Hepatocyte (in vitro differentiated cells): Measurements from ENCODE around the gene UBE2E2. TPM values are rescaled to one million over a fixed set of nuclear protein-coding genes. Genes with fewer than 3 reads are reported as not detected.

Experiments
- DNase-seq: peaks from one replicate; pipeline ENCODE4 v3.0.0-alpha.2; 2016; ENCODE audit warnings: low spot score
- H2AFZ ChIP-seq: fragments of 200-600 bp; sonication (generic); 2 replicates; pipeline ENCODE4 v1.6.0; 2016; ENCODE audit warnings: antibody characterized with exemption, mild to moderate bottlenecking
- H3K27ac ChIP-seq: fragments of 200-600 bp; sonication (generic); 2 replicates; pipeline ENCODE4 v1.5.1; 2016; ENCODE audit warnings: mild to moderate bottlenecking
- H3K27me3 ChIP-seq: fragments of 200-600 bp; sonication (generic); 2 replicates; pipeline ENCODE4 v1.6.1; 2016
- H3K36me3 ChIP-seq: fragments of 200-600 bp; sonication (generic); replicated peaks from 2 replicates; pipeline ENCODE4 v1.5.1; 2016; ENCODE audit warnings: low read depth; ENCODE audit not compliant: insufficient read depth
- H3K4me1 ChIP-seq: fragments of 200-600 bp; sonication (generic); 2 replicates; pipeline ENCODE4 v1.5.1; 2016; ENCODE audit warnings: mild to moderate bottlenecking, moderate library complexity; ENCODE audit not compliant: insufficient read depth
- H3K4me2 ChIP-seq: fragments of 200-600 bp; sonication (generic); 2 replicates; pipeline ENCODE4 v1.6.0; 2016
- H3K4me3 ChIP-seq: fragments of 200-600 bp; sonication (generic); 2 replicates; pipeline ENCODE4 v1.5.1; 2016; ENCODE audit warnings: mild to moderate bottlenecking
- H3K79me2 ChIP-seq: fragments of 200-600 bp; sonication (generic); 2 replicates; pipeline ENCODE4 v1.6.0; 2017; ENCODE audit warnings: mild to moderate bottlenecking
- H3K9me2 ChIP-seq: fragments of 200-600 bp; sonication (generic); replicated peaks from 2 replicates; pipeline ENCODE4 v1.6.0; 2017; ENCODE audit warnings: mild to moderate bottlenecking; ENCODE audit not compliant: insufficient read depth
- H3K9me3 ChIP-seq: fragments of 200-600 bp; sonication (generic); 2 replicates; pipeline ENCODE4 v1.5.1; 2016; ENCODE audit warnings: low read depth, mild to moderate bottlenecking
- H4K20me1 ChIP-seq: fragments of 200-600 bp; sonication (generic); 2 replicates; pipeline ENCODE4 v1.6.0; 2016; ENCODE audit warnings: mild to moderate bottlenecking; ENCODE audit not compliant: insufficient read depth, poor library complexity, severe bottlenecking
- CTCF ChIP-seq: fragments of 200-600 bp; sonication (generic); IDR thresholded peaks from 2 replicates; pipeline ENCODE4 v1.5.1; 2016; ENCODE audit warnings: antibody characterized with exemption, mild to moderate bottlenecking; ENCODE audit not compliant: poor library complexity
- EZH2 ChIP-seq: fragments of 200-600 bp; sonication (generic); IDR thresholded peaks from 2 replicates; pipeline ENCODE4 v1.6.1; 2016; ENCODE audit warnings: antibody characterized with exemption, mild to moderate bottlenecking, borderline replicate concordance
- EZH2phosphoT487 ChIP-seq: fragments of 200-600 bp; sonication (generic); IDR thresholded peaks from one replicate; pipeline ENCODE4 v1.6.1; 2018; ENCODE audit warnings: antibody characterized with exemption, mild to moderate bottlenecking, low read depth, moderate library complexity; ENCODE audit not compliant: unreplicated experiment, severe bottlenecking
- WGBS: methylation state at CpG from one replicate; pipeline ENCODE4 v1.1.6; 2016; ENCODE audit warnings: low lambda C conversion rate; ENCODE audit errors: missing lambda C conversion rate; 5-methylcytosine and 5-hydroxymethylcytosine counted together
- polyA plus RNA-seq: library from polyadenylated mRNA; unstranded; fragments of >200 nt; fragmentation: Nextera tagmentation; extraction: Ambion mirVana; gene quantifications from 2 replicates; pipeline ENCODE4 v1.2.1, GENCODE V29; 2016
- total RNA-seq: library from RNA; depleted of rRNA; stranded (reverse); fragments of >200 nt; gene quantifications from 2 replicates; pipeline ENCODE4 v1.2.3, GENCODE V29; 2014

The UBE2E2 gene
- total and polyA plus RNA-seq, 2 experiments from 2014 or later, result 51.1 to 90.6 TPM

- Histone ChIP-seq H3K27me3 (no peaks in the 10 kb centered on the region), H3K36me3 (no peaks in the 10 kb centered on the region), H3K9me3 (no peaks in the 10 kb centered on the region), H3K79me2 (peaks cover 37% of the 10 kb centered on the region), H3K4me1 (peaks cover 10% of the 10 kb centered on the region), H2AFZ (peak overlapping the region; percentile 97), H3K9me2 (no peaks in the 10 kb centered on the region), H3K4me3 (peak overlapping the region; percentile 98), H3K27ac (peak overlapping the region; percentile 64), H3K4me2 (peak overlapping the region; percentile 86), H4K20me1 (peaks cover 5% of the 10 kb centered on the region)
- no peak for DNase-seq
- 21% methylated on average over 23 of the region's 41 CpGs for WGBS
- no peak for TF ChIP-seq EZH2phosphoT487
- TF ChIP-seq EZH2, result no peak
- no peak for TF ChIP-seq CTCF
Observed at GRCh38 chr3:23202203-23202920, 765 bp upstream of the UBE2E2 start.

GRCh38 chr3:23203708-23204330 lies 692 bp downstream of the UBE2E2 start:
- peak overlapping the region; percentile 98 for H3K4me3 ChIP-seq
- peak overlapping the region; percentile 88 for H3K27ac ChIP-seq
- peaks cover 52% of the 10 kb centered on the region for H3K79me2 ChIP-seq
- DNase-seq, result peak; percentile 11
- 3% methylated on average over 15 of the region's 19 CpGs for WGBS
- H3K36me3 ChIP-seq, result no peaks in the 10 kb centered on the region
- peak overlapping the region; percentile 87 for H2AFZ ChIP-seq
- H4K20me1 ChIP-seq, result peaks cover 5% of the 10 kb centered on the region
- H3K4me2 ChIP-seq, result peak overlapping the region; percentile 97
- no peaks in the 10 kb centered on the region for H3K9me3 ChIP-seq
- TF ChIP-seq CTCF (no peak), EZH2phosphoT487 (no peak), EZH2 (no peak)
- peaks cover 10% of the 10 kb centered on the region for H3K4me1 ChIP-seq
- no peaks in the 10 kb centered on the region for H3K27me3 ChIP-seq
- H3K9me2 ChIP-seq, result no peaks in the 10 kb centered on the region

GRCh38 chr3:23206366-23206765 lies 3.2 kb downstream of the UBE2E2 start:
- no peak overlapping the region for H3K4me3 ChIP-seq
- peaks cover 72% of the 10 kb centered on the region for H3K79me2 ChIP-seq
- no peak for DNase-seq
- H3K4me2 ChIP-seq, result no peak overlapping the region
- peaks cover 10% of the 10 kb centered on the region for H3K4me1 ChIP-seq
- WGBS, result 80% methylated on average over 3 of the region's 3 CpGs
- H3K9me2 ChIP-seq, result no peaks in the 10 kb centered on the region
- H4K20me1 ChIP-seq, result peaks cover 5% of the 10 kb centered on the region
- no peaks in the 10 kb centered on the region for H3K27me3 ChIP-seq
- H3K27ac ChIP-seq, result no peak overlapping the region
- H3K36me3 ChIP-seq, result no peaks in the 10 kb centered on the region
- H3K9me3 ChIP-seq, result no peaks in the 10 kb centered on the region
- TF ChIP-seq EZH2phosphoT487, result no peak
- no peak for TF ChIP-seq CTCF
- no peak for TF ChIP-seq EZH2
- no peak overlapping the region for H2AFZ ChIP-seq
